Aorta (tissue), 5 donors: ENCODE results near the gene SYNJ2. TPM values are rescaled to one million over a fixed set of nuclear protein-coding genes. Genes with fewer than 3 reads are reported as not detected.

Source experiments
- ATAC-seq: fragments of 200-7000 bp; cut with Tn5 transposase; one replicate; pipeline ENCODE4 v1.9.1; 2022; ENCODE audit warnings: moderate library complexity; ENCODE audit not compliant: low FRiP score
- DNase-seq, 2 donors: peaks; one replicate each; pipeline ENCODE4 v3.0.0-alpha.2; 2020
- H3K27ac ChIP-seq, 2 donors: one replicate each; pipeline ENCODE4 v1.5.1; 2013; ENCODE audit warnings: low read length in 2 of 2, mild to moderate bottlenecking in 2 of 2, moderate library complexity in 2 of 2, control low read depth in 1 of 2, inconsistent platforms in 1 of 2, low read depth in 1 of 2
- H3K27me3 ChIP-seq, 2 donors: one replicate each; pipeline ENCODE4 v1.6.1; 2013; ENCODE audit warnings: control low read depth in 1 of 2, low read length in 1 of 2, mild to moderate bottlenecking in 1 of 2, moderate library complexity in 1 of 2; ENCODE audit not compliant: insufficient read depth in 2 of 2, control insufficient read depth in 1 of 2
- H3K36me3 ChIP-seq, 2 donors: one replicate each; pipeline ENCODE4 v1.6.1; 2013; ENCODE audit warnings: control low read depth in 1 of 2, low read length in 1 of 2, mild to moderate bottlenecking in 1 of 2; ENCODE audit not compliant: insufficient read depth in 2 of 2, control insufficient read depth in 1 of 2
- H3K4me1 ChIP-seq, 2 donors: one replicate each; pipeline ENCODE4 v1.6.1; 2013; ENCODE audit warnings: low read length in 2 of 2, control low read depth in 1 of 2, mild to moderate bottlenecking in 1 of 2, moderate library complexity in 1 of 2; ENCODE audit not compliant: insufficient read depth in 2 of 2, control insufficient read depth in 1 of 2
- H3K4me3 ChIP-seq, 2 donors: one replicate each; pipeline ENCODE4 v1.5.1; 2013; ENCODE audit warnings: low read length in 2 of 2, control low read depth in 1 of 2, mild to moderate bottlenecking in 1 of 2
- H3K9me3 ChIP-seq: one replicate; pipeline ENCODE4 v1.6.1; 2013; ENCODE audit warnings: mild to moderate bottlenecking, low read length; ENCODE audit not compliant: control insufficient read depth
- WGBS, 2 donors: extraction: QIAGEN DNeasy Blood & Tissue Kit; methylation state at CpG; one replicate each; pipeline ENCODE4 v1.1.7; 2013; 5-methylcytosine and 5-hydroxymethylcytosine counted together
- intact Hi-C, 2 donors: fragments of 100-400 bp; cut with DNase I; formaldehyde crosslinking; loops; one replicate each; pipeline versions ENCODE4 v1.14.2 to v1.15.0; 2022
- polyA plus RNA-seq, 2 donors: library from polyadenylated mRNA; stranded (reverse); fragments of 200-250 nt; gene quantifications; one replicate each; pipeline ENCODE4 v1.2.3, GENCODE V29; 2013
- total RNA-seq, 2 donors: library from RNA; stranded (reverse); fragmentation: NEBNext Ultra II Directional; extraction: Animal tissue kit (Norgen Biotek cat#: 25700); gene quantifications; one replicate each; pipeline ENCODE4 v1.2.1, GENCODE V29; 2021
- donor health status: healthy with polysubstance abuse.
- donor health status: Bipolar disorder and iron deficiency.
- donor health status: DM: no; HTN: no; CAD: no.
- donor health status: DM: no; HTN: no; CAD: no.
- donor health status: DM: yes; HTN: yes; CAD: no.

Gene SYNJ2
- total and polyA plus RNA-seq, 4 donors: 8.6 to 38.7 (median 22.4) TPM

DNA sequence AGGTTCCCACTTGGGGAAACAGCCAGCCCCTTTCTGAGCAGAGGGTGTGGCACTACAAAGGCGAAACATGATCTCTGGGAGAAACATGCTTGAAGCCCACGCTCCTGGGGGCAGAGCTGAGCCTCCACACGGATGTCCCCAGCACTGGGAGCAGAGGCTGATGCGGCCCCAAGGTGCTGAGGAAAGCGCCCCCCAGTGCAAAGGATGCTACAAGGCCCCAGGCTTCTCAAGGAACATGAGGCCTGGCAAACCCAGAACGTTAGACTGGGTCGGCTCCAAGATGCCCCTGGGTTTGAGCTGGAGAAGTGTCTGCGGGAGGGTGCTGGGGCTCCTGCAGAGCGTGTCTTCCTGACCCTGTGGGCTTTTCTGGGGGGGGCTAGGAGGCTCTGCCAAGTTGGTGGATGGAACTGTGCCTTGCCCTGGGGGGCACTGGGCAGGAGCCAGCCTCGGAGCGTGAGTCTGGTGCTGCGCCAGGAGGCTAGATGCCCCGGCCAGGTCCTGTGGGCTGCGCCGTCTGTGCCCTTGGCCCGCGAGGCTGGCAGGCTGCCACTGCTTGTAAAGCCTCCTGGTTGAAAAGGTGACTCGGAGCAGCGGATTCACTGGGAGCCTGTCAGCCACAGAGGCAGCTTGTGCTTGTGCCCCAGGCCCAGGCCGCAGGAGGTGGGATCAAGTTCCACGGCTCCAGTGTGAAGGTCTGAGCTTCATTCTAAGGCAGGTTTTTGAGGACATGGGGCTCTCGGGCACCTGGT, 8.1 kb downstream of the SYNJ2 start:
- no peaks in the 10 kb centered on the region for H3K9me3 ChIP-seq
- peak; percentile 70 for ATAC-seq
- H3K4me3 ChIP-seq: no peak overlapping the region
- H3K4me1 ChIP-seq: no peaks in the 10 kb centered on the region
- no peaks in the 10 kb centered on the region for H3K36me3 ChIP-seq
- H3K27ac ChIP-seq: no peak overlapping the region
- intact Hi-C loops: no loop called here
- H3K27me3 ChIP-seq: no peaks in the 10 kb centered on the region
- DNase-seq: peak; percentile 80 to 89
- 11 to 12% methylated on average over 22 of the region's 22 CpGs for WGBS, 2 donors

DNA sequence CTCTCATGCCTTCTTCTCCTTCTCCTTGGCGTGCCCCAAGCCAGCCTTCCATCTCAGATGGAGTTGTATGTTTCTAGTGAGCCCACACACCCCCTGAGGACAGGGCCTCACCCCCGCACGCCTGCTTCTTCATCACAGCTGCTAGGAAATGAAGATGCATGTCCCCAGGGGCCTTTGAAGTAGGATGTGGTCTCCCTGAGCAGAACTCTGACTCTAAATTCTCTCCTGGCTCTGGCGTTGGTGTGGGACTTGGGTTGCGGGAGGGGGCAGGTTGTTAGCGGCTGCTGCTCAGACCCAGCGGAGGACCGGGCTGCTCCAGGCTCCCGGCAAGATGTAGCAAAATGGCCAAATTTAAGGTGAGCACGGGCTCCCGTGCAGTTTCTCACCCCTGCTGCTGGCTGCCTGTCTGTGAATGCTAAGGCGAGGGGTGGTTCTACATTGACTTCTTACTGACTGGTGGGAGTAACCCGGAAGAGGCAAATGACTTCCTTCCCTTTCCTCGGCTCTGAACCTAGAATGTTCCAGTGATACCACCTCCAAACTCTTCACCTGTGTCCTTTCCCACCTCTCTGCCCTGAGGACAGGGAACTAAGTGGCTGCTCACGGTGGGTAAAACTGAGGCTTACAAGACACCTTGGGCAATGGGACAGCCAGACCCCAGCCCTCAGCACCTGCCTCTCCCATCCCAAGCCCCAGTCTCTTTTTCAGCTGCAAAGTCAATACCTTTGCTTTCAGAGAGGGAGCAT, 8.8 kb downstream of the SYNJ2 start:
- no peaks in the 10 kb centered on the region for H3K4me1 ChIP-seq
- 79 to 84% methylated on average over 14 to 15 of the region's 15 CpGs for WGBS, 2 donors
- no peaks in the 10 kb centered on the region for H3K36me3 ChIP-seq
- no peak for DNase-seq
- H3K27me3 ChIP-seq: no peaks in the 10 kb centered on the region
- no peak for ATAC-seq
- intact Hi-C loops: no loop called here
- no peaks in the 10 kb centered on the region for H3K9me3 ChIP-seq
- H3K4me3 ChIP-seq: no peak overlapping the region
- no peak overlapping the region for H3K27ac ChIP-seq

DNA sequence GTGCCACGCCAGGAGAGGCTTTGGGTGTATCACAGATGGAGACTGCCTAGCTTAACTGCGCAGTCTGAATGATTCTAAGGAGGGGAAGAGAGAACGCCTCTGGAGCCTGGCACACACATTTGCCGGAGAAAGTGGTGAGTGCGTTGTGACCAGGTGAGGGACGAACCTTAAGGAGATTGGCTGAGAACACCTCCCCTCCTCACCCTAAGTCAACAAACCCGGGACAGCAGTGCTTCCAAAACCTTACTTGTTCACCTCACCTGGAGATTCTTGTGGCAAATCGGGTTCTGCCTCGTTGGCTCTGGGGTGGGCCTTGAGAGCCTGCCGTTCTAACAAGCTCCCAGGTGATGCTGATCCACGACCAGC, 9.4 kb downstream of the SYNJ2 start:
- ATAC-seq: no peak
- Histone ChIP-seq H3K36me3 (no peaks in the 10 kb centered on the region), H3K9me3 (no peaks in the 10 kb centered on the region), H3K4me1 (no peaks in the 10 kb centered on the region), H3K27me3 (no peaks in the 10 kb centered on the region), H3K4me3 (no peak overlapping the region), H3K27ac (no peak overlapping the region)
- peak in 1 of 2 donors; percentile 41 for DNase-seq
- WGBS, 2 donors: 92% methylated on average over 11 of the region's 11 CpGs
- intact Hi-C loops: no loop called here

DNA sequence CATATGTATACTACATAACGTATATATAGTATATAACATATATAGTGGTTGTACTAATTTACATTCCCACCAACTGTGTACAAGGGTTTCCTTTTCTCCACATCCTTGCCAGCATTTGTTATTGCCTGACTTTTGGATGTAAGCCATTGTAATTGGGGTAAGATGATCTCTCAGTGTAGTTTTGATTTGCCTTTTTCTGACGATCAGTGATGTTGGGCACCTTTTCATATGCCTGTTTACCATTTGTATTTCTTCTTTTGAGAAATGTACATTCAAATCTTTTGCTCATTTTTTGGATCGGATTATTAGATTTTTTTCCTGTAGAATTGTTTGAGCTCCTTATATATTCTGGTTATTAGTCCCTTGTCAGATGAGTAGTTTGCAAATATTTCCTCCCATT, 11.4 kb downstream of the SYNJ2 start:
- no peak overlapping the region for H3K4me3 ChIP-seq
- H3K27me3 ChIP-seq: no peaks in the 10 kb centered on the region
- no peaks in the 10 kb centered on the region for H3K9me3 ChIP-seq
- ATAC-seq: no peak
- no peaks in the 10 kb centered on the region for H3K4me1 ChIP-seq
- no peak overlapping the region for H3K27ac ChIP-seq
- WGBS, 2 donors: 67 to 75% methylated on average over 3 of the region's 3 CpGs
- no peaks in the 10 kb centered on the region for H3K36me3 ChIP-seq
- intact Hi-C loops: no loop called here
- DNase-seq: no peak

DNA sequence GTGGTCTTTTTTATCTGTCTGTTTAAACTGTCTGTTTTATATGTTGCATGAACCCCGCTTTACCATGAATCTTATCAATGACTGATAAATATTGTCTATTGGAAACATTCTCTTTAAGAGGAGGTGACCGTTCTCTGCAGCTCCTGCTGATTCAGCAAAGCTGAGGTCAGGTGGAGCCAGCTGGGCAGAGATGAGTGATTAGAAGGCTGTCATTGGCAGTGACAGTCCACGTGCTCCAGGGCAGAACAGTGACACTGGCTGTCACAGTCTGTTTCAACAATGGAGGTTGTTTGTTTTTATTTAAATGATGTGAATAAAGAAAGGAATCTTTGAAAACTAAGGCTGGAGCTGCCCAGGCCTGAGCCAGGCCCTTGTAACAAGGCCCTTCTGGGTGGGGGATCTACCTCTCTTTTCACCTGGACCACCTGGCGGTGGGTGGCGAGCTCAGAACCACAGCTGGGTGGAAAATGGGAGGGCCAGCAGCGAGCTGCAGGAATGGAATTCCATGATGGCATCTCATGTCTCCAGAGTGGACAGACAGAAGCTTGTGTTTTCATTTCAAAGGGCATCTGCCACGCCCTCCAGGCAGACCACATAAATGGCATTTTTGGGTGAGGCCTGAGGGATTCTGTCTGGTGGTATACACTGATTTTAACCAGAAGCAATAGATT, 12.6 kb downstream of the SYNJ2 start:
- no peak overlapping the region for H3K27ac ChIP-seq
- H3K36me3 ChIP-seq: no peaks in the 10 kb centered on the region
- no peaks in the 10 kb centered on the region for H3K27me3 ChIP-seq
- ATAC-seq (no peak), DNase-seq (peak in 1 of 2 donors; percentile 15)
- no peak overlapping the region for H3K4me3 ChIP-seq
- intact Hi-C loops: no loop called here
- WGBS, 2 donors: 93 to 94% methylated on average over 7 of the region's 7 CpGs
- no peaks in the 10 kb centered on the region for H3K9me3 ChIP-seq
- H3K4me1 ChIP-seq: no peaks in the 10 kb centered on the region

DNA sequence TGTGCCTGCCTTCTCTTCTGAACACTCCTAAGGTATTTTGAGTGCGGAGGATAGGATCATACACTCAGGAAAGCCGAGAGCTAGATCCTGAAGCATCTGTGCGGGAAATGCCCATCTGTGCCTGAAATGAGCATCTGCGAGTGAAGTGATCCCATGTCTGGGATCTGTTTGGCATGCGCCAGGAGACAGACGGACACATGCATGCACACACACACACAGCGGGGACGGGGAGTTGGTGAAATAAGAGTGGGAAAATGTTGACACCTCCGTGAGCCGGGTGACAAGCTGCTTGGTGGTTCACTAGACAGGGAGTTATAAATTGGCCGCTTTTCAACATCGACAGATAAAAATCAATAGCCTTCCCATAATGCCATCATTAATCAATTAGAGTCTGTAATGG, 13.8 kb downstream of the SYNJ2 start:
- Histone ChIP-seq H3K4me1 (peaks cover 0 to 2% of the 10 kb centered on the region in 2 donors), H3K4me3 (no peak overlapping the region), H3K36me3 (no peaks in the 10 kb centered on the region), H3K9me3 (no peaks in the 10 kb centered on the region), H3K27ac (no peak overlapping the region), H3K27me3 (no peaks in the 10 kb centered on the region)
- 97% methylated on average over 12 of the region's 12 CpGs for WGBS, 2 donors
- intact Hi-C loops: no loop called here
- DNase-seq (peak in 1 of 2 donors; percentile 59), ATAC-seq (no peak)

DNA sequence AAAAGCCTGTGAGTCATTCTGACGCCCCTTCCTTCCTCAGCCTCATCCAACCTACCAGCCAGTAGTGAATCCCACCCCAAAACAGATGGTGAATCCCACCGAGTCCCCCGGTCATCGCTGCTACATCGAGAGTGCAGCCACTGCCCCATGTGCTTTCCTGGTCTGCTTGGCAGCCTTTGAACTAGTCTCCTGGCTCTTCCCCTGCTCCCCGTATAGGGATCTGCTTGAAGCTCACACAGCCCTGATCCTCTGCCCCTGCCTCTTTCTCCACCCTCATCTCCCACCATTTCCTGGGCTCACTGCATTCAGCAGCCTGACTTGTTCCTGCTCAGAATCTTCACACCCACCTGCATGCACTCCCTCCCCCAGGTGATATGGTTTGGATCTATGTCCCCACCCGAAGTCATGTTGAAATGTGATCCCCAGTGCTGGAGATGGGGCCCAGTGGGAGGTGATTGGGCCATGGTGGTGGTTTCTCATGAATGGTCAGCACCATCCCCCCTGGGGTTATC, 14.6 kb downstream of the SYNJ2 start:
- Histone ChIP-seq H3K27me3 (no peaks in the 10 kb centered on the region), H3K4me1 (peaks cover 0 to 2% of the 10 kb centered on the region in 2 donors), H3K36me3 (no peaks in the 10 kb centered on the region), H3K27ac (no peak overlapping the region), H3K4me3 (no peak overlapping the region), H3K9me3 (no peaks in the 10 kb centered on the region)
- DNase-seq: peak in 1 of 2 donors; percentile 36
- intact Hi-C loops: no loop called here
- 86 to 93% methylated on average over 7 of the region's 7 CpGs for WGBS, 2 donors
- ATAC-seq: no peak

DNA sequence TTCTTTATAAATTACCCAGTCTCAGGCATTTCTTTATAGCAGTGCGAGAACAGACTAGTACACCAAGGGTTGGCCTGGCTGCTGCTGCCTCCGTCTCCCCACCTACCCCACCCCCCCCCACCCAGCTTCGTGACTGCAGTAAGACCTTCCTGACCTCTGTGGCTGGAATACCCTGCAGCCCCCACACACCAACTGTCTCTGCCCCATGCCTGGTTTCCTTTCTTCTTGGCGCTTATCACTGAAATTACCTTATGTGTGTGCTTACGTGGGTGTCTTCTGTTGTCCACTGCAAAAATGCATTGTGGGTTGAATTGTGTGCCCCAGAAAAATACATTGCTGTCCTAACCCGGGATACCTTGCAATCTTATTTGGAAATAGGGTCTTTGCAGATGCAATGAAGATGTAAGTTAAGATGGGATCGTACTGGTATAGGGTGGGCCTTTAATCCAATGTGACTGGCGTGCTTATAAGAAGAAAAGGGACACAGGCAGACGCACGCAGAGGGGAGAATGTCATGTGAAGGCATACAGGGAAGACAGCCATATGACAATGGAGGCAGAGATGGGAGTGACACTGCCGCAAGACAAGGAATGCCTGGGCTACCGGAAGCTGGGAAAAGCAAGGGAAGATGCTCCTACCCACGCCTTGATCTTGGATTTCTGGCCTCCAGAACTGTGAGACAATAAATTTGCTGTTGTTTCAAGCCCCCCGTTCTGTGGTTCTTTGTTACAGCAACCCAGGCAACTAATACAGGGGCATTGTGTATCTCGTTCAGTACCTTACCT, 15.4 kb downstream of the SYNJ2 start:
- peaks cover 0 to 2% of the 10 kb centered on the region in 2 donors for H3K4me1 ChIP-seq
- H3K9me3 ChIP-seq: no peaks in the 10 kb centered on the region
- H3K4me3 ChIP-seq: no peak overlapping the region
- WGBS, 2 donors: 92 to 94% methylated on average over 15 of the region's 15 CpGs
- no peaks in the 10 kb centered on the region for H3K36me3 ChIP-seq
- DNase-seq (no peak), ATAC-seq (no peak)
- intact Hi-C loops: no loop called here
- H3K27ac ChIP-seq: no peak overlapping the region
- no peaks in the 10 kb centered on the region for H3K27me3 ChIP-seq
